GM19239 (cell line): Measurements from ENCODE around the gene DDX46.
"Not testable (repeated sequence)": the region's sequence is repeated elsewhere in the genome, so short reads cannot be mapped to it uniquely, and the experiment has no call there.

ENCODE experiments used
- DNase-seq: peaks from one replicate; pipeline ENCODE4 v3.0.0; 2011; ENCODE audit warnings: low spot score; ENCODE audit not compliant: insufficient read length
- FAIRE-seq: peaks from 2 replicates; lab custom pipeline; 2011; peaks lifted over from hg19 to GRCh38; lab: Jason Lieb, UNC

The DDX46 gene, protein sequence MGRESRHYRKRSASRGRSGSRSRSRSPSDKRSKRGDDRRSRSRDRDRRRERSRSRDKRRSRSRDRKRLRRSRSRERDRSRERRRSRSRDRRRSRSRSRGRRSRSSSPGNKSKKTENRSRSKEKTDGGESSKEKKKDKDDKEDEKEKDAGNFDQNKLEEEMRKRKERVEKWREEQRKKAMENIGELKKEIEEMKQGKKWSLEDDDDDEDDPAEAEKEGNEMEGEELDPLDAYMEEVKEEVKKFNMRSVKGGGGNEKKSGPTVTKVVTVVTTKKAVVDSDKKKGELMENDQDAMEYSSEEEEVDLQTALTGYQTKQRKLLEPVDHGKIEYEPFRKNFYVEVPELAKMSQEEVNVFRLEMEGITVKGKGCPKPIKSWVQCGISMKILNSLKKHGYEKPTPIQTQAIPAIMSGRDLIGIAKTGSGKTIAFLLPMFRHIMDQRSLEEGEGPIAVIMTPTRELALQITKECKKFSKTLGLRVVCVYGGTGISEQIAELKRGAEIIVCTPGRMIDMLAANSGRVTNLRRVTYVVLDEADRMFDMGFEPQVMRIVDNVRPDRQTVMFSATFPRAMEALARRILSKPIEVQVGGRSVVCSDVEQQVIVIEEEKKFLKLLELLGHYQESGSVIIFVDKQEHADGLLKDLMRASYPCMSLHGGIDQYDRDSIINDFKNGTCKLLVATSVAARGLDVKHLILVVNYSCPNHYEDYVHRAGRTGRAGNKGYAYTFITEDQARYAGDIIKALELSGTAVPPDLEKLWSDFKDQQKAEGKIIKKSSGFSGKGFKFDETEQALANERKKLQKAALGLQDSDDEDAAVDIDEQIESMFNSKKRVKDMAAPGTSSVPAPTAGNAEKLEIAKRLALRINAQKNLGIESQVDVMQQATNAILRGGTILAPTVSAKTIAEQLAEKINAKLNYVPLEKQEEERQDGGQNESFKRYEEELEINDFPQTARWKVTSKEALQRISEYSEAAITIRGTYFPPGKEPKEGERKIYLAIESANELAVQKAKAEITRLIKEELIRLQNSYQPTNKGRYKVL

DNA sequence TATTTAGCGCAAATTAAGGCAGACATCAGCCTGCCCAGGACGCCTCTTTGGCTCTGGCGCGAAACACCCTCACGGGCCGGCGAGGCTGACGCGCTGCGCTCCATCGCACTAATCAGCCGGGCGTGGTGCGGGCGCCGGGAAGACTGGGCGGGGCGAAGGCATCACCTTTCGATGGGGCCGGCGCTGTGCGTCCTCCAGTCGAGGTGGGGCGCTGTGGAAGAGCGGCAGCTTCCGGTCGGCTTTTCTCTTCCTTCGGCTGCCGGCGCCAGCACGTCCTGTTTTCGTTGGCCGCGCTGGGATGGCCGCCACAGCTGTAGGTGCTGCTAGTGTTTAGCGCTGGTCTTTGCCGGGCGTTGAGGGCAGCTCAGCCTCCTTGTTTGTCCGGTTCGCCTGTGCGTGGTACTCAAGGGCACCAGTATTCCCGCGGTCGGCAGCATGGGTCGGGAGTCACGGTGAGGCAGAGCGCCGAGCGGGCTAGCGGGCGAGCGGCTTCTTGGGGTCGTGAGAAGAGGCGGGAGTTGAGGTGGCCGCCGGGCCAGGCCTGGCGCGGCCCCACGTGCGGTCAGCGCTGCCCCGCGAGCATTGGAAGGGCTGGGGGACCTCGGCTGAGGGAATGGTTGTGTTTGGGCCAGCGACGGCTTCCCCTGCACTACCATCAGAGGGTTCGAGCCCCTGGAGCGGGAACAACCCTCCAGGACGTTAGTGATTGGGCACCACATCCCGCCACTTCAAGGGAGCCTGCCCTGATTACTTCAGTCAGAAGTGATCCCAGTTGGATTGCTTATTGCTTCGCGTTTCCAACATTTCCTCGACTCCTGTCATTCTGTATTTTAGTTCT, at the start of gene DDX46:
DDX46 (plus strand) TSS at position 276 of the 838 bp plus-strand sequence; CDS start at position 436, 160 bp downstream.
- DNase-seq (peak; percentile 93), FAIRE-seq (peak; percentile 97)

DNA sequence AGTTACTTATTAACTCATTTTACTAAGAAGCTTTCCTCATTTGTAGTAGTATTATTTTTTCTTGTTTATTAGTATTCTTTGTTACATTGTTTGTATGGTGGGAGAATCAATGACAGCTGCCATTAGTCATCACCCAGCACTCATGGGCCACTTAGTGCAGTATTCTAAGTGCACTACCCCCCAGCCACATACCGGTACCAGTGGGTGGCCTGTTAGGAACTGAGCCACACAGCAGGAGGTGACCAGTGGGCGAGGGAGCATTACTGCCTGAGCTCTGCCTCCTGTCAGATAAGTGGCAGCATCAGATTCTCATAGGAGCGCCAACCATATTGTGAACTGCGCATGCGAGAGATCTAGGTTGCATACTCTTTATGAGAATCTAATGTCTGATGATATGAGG, 44.5 kb upstream of the DDX46 start:
- no peak for DNase-seq

DNA sequence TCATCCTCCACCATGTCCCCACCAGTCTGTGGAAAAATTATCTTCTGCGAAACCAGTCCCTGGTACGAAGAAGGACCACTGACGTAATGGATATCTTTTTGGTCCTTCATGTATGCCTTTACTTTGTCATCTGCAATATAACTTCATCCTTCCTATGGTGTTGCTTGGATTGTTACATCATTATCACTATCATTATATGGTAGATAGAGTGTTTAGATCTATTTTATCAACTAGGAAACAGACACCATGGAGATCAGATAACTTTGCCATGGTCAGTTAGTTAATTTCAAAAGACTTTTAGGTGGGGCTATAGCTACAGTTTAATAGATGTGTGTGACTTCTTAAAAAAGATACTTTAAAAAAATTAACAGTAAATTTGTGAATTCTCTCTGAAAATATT, 44.0 kb upstream of the DDX46 start:
- FAIRE-seq (no peak), DNase-seq (no peak)

More for the DNA sequence above, 44.5 kb upstream of the DDX46 start:
- FAIRE-seq, result no peak

DNA sequence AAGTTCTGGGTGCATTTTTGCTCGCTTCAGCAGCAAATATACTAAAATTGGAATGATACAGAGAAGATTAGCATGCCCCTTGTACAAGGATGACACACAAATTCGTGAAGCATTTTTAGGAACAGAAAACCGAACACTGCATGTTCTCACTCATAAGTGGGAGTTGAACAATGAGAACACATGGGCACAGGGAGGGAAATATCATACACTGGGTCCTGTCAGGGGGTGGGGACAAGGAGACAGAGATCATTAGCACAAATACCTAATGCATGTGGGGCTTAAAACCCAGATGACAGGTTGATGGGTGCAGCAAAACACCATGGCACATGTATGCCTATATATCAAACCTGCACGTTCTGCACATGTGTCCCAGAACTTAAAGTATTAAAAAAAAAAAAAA, 43.1 kb upstream of the DDX46 start:
- DNase-seq, FAIRE-seq: not testable (repeated sequence)

DNA sequence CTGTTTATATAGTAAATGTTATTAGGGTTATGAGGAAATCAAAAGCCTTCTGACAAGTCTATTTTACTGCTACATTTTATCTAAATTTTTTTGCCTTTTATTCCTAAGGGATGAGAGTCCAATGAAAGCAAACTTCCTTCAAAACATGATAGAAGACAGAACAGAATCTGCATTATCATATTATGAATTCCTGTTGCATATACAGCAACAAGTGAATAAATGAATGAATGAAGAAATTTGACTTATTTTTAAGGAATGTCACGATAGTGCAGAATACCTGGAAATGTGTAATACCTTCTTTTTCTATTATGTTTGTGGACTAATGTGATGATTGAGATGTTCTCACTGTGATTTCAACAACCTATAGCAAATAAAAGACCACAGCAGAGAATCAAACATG, 33.7 kb upstream of the DDX46 start:
- no peak for DNase-seq
- FAIRE-seq, result no peak

DNA sequence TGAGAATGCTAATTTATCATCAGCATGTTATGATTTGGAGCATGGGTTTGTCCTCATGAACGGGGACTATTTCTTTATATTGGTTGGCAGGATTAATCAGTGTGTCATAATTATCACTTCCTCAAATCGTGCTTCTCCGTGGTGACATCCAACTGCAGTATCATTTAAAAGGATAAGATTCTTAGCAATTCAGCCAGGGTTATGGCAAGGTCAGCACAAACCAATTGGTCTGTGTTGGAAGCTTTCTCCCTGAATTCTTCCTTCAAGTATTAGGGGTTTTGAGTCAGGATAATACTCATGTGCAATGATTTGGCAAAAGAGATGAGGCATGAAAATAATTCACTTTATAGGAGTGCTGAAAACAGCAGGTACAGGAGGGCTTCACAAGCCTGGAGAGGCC, 25.8 kb upstream of the DDX46 start:
- FAIRE-seq (no peak), DNase-seq (no peak)

DNA sequence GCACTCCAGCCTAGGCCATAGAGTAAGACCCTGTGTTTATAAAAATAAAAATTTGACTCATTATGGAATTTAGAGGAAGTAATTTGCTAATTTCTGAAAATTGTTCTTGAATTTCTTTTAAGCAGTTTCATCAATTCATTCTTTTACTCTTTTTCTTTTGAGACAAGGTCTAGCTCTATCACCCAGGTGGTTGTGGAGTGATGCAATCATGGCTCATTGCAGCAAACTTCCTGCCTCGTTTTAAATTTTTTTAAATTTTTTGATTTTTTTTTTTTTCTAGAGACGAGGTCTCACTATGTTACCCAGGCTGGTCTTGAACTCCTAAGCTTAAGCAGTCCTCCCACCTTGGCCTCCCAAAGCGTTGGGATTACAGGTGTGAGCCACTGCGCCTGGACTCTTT, 23.3 kb upstream of the DDX46 start:
- no peak for FAIRE-seq
- no peak for DNase-seq

DNA sequence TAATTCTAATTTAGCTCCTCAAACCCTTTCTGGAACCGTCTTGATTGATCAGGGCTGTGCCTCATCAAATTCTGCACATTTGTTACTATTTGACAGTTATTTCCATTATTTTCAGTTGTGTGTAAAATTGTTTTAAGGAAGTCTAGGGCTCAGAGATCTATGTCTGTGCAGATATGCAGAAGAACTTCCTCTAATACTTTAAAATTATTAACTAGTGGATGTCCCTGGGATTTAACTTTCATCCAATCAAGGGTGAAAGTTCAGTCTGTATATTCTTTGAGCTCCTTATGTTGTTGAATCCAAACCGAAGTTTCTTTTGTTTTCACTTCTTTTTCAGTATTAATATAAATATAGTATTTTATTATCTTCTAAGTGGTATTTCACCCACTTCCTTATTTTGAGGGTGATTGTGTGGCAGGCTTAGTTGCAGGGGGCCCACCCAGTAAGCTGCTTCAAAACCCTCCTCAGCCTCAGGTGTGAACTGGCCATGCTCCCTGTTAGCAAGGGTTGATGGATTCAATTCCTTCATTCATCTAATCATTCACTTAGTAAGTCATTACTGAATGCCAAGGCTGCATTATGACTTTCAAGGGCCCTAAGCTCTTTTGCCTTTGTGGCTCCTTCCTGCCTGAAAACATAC, 22.3 kb upstream of the DDX46 start:
- no peak for DNase-seq

DNA sequence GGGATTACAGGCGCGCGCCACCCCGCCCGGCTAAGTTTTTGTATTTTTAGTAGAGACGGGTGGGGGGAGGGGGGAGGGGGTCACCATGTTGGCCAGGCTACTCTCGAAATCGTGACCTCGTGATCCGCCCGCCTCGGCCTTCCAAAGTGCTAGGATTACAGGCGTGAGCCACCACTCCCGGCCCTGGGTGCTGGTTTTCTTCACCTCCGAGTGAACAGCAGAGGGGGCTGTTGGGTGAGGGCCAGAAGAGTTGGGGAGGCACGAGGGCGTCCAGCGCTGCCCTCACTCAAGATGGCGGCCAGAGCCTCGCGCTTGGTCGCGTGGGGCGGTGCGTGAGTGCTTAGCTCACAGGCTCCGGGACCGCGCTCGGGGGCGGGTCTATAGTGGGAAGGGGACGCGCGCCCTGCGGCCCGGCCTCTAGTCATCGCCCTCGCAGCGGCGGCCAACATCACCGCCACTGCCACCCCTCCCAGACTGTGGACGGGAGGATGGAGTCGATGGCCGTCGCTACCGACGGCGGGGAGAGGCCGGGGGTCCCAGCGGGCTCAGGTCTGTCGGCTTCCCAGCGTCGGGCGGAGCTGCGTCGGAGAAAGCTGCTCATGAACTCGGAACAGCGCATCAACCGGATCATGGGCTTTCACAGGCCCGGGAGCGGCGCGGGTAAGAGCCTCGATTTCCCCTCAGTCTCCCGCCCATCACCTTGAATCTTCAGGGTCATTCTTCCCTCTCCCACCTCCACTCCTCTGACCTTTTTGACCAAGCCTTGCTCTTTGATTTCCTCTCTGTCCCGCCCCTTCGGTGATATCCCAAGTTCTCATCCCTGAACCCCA, 20.2 kb upstream of the DDX46 start, which contains the start of gene CAMLG:
CAMLG (plus strand) TSS at position 416 of the 830 bp plus-strand sequence; CDS start at position 489, 73 bp downstream.
- FAIRE-seq (peak; percentile 91), DNase-seq (peak; percentile 87)

More for the DNA sequence above, 22.3 kb upstream of the DDX46 start:
- FAIRE-seq, result no peak

DNA sequence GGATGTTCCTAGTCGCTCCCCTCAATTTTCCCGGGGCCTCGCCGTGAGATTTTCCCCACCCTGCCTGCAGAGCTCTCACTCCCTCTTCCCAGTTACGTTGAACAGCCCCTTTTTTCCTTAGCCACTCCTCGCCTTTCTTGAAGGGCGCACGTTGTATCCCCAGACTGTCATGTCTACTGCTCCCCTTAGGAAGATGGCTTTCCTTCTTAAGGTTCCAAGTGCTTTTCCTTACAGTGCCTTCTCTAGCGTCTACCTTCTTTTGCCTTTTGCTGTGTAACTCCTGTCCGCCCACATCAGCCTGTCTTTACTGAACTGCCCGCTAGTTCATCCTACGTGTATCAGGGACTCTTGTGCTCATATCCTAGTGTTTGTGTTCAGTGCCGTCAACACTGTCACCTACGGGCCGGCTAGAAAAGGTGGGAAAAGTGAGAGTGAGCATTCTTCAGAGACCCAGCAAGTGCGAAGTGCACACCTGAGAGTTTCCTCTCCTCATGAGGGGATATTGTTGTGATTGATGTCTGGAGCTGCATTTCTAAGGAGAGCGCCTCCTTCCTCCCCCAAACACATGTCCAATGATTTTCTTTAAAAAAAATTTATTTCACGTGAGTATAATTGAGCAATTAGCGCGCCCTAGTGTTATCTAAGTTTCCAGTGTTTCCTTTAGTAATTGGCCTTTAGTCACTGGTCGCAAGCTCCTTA, 19.5 kb upstream of the DDX46 start:
- no peak for FAIRE-seq

DNA sequence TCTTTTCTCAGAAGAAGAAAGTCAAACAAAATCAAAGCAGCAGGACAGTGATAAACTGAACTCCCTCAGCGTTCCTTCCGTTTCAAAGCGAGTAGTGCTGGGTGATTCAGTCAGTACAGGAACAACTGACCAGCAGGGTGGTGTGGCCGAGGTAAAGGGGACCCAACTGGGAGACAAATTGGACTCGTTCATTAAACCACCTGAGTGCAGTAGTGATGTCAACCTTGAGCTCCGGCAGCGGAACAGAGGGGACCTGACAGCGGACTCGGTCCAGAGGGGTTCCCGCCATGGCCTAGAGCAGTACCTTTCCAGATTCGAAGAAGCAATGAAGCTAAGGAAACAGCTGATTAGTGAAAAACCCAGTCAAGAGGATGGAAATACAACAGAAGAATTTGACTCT, 17.5 kb upstream of the DDX46 start:
- FAIRE-seq (no peak), DNase-seq (no peak)

More for the DNA sequence above, 19.5 kb upstream of the DDX46 start:
- DNase-seq, result peak; percentile 21

DNA sequence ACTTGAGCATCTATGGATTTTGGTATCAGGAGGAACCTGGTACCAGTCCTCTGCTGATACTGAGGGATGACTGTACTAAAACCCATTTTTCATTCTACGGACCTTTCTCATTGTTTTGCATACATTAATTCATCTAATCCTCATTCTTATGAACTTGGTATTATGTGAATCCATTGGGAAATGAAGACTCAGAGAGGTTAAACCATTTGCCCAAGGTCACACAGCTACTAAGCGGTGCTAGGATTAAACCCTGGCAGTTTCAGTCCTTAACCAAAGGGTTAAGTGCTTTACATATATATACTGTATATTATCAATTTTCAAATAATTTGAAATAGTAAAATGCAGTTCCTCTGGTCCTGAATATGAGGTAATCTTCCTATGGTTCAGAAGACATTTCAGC, 16.4 kb upstream of the DDX46 start:
- no peak for FAIRE-seq
- no peak for DNase-seq

DNA sequence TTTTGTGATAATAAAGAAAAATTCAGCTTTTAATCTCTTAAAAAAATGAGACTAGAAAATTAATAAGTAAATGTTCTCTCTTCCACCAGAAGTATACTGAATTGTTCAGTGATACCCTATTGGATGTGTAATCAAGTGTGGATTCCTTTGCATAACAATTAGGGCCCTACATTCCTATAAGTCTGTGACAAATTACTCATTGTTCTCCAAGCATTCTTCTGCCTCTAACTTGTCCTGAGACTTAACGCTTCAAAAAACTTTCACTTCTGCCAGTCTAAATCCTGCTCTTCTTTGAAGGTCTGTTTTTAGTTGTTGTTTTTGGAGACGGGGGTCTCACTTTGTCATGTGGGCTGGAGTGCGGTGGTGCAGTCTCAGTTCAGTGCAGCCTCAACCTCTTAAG, 9.2 kb upstream of the DDX46 start:
- FAIRE-seq (peak; percentile 21), DNase-seq (no peak)

DNA sequence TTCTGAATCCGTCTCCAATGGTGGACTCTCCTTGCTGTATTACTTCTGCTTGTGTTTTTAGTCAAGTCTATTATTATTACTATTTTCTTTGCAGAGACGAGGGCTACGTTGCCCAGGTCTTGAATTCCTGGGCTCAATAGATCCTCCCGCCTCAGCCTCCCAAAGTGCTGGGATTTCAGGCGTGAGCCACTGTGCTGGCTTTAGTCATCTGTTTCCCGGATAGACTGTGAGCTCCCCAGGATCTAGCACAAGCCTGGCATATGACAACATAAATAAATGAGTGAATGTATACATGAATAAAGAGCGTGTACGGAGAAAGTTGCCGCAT, 439 bp upstream of the DDX46 start:
- DNase-seq (no peak), FAIRE-seq (no peak)

DNA sequence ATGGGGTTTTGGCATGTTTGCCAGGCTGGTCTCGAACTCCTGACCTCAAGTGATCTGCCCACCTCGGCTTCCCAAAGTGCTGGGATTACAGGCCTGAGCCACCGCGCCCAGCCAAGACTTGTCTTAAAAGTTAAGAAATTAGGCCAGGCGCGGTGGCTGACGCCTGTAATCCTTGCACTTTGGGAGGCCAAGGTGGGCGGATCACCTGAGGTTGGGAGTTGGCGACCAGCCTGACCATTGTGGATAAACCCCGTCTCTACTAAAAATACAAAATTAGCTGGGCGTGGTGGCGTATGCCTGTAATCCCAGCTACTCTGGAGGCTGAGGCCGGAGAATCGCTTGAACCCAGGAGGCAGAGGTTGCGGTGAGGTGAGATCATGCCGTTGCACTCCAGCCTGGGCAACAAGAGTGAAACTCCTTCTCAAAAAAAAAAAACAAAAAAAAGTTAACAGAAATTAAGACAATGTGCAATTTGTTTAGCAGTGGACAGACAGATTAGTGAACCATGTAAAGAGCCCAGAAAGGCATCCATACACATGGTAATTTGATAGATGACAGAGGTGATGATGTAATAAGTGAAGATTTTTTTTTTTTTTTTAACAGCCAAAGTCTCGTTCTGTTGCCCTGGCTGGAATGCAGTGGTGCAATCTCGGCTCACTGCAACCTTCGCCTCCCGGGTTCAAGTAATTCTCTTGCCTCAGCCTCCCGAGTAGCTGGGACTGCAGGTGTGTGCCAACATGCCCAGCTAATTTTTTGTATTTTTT, 9.1 kb downstream of the DDX46 start:
- FAIRE-seq, DNase-seq: not testable (repeated sequence)

DNA sequence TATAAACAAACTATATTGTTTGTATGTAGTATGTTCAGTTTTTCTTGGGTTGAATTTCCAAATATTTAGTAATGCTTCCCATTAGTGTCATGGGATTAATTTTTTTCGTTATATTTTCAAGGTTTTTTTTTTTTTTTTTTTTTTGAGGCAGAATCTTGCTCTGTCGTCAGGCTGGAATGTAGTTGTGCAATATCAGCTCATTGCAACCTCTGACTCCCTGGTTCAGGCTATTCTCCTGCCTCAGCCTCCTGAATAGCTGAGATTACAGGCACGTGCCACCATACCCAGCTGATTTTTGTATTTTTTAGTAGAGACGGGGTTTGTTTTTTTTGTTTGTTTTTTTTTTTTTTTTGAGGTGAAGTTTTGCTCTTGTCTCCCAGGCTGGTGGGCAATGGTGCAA, 10.6 kb downstream of the DDX46 start:
- DNase-seq (no peak), FAIRE-seq (no peak)

DNA sequence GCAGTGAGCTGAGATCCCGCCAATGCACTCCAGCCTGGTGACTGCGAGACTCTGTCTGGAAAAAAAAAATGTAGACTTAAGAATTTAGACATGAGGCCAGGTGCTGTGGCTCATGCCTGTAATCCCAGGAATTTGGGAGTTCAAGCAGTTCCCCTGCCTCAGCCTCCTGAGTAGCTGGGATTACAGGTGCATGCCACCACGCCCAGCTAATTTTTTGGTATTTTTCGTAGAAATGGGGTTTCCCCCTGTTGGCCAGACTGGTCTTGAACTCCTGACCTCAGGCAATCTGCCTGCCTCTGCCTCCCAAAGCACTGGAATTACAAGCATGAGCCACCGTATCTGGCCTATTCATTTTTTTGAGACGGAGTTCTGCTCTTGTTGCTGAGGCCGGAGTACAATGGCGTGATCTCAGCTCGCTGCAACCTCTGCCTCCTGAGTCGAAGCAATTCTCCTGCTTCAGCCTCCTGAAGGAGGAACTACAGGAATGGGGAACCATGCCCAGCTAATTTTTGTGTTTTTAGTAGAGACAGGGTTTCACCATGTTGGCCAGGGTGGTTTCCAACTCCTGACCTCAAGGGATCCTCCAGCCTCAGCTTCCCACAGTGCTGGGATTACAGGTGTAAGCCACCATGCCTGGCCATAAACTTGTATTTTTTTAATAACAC, 14.0 kb downstream of the DDX46 start:
- FAIRE-seq (no peak), DNase-seq (no peak)
